ENCODE measurements around the gene PDZD8.

GRCh38 chr10:117256910-117257309 is 118.3 kb downstream of the PDZD8 start:
- TF ChIP-seq CTCF (IDR thresholded peaks at IDR 0.05; ENCODE audit: low read depth, low read length) (no peak), EZH2phosphoT487 (IDR thresholded peaks at IDR 0.05; ENCODE audit: low read depth) (no peak)
